GM21529 (cell line): Measurements from ENCODE around the gene COL20A1.

ENCODE experiments used
- ATAC-seq: cut with Tn5 transposase; IDR thresholded peaks from one replicate; pipeline ENCODE4 v1.9.1; 2021; ENCODE audit not compliant: unreplicated experiment

COL20A1 gene

DNA sequence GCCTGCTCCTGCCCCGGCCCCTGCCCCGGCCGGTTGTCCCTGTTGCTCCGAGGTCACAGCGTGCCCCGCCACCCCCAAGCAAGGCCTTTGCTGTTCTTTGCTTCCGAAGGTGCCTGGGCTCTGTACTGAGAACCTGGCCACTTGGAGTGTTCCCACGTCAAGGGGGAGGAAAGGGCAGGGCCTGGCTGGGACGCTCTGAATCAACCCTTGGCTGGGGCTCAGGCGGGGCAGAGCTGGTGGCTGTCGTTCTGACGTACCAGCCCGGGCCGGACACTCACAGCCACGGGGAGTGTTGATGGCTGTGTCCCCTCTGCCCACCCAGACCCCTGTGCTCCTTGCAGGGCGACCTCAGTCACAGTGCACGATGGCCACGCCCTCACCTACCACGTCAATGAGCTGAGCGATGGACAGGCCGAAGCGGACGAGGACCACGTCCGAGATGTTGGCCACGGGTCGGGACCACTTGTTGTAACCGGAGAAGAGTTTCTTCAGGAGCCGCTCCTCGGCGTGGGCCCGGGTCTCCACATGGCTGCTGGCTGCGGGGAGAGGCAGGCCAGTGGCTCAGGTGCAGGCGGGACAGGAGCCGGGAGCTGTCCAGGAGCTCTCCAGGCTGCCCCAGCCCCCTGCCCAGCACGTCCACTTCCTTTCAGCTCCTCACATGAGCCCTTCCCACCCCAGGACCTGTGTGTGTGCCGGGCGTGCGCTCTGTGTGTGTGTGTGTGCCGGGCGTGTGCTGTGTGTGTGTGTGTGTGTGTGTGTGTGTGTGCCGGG lies 66.4 kb downstream of the COL20A1 start:
- ATAC-seq: no peak

DNA sequence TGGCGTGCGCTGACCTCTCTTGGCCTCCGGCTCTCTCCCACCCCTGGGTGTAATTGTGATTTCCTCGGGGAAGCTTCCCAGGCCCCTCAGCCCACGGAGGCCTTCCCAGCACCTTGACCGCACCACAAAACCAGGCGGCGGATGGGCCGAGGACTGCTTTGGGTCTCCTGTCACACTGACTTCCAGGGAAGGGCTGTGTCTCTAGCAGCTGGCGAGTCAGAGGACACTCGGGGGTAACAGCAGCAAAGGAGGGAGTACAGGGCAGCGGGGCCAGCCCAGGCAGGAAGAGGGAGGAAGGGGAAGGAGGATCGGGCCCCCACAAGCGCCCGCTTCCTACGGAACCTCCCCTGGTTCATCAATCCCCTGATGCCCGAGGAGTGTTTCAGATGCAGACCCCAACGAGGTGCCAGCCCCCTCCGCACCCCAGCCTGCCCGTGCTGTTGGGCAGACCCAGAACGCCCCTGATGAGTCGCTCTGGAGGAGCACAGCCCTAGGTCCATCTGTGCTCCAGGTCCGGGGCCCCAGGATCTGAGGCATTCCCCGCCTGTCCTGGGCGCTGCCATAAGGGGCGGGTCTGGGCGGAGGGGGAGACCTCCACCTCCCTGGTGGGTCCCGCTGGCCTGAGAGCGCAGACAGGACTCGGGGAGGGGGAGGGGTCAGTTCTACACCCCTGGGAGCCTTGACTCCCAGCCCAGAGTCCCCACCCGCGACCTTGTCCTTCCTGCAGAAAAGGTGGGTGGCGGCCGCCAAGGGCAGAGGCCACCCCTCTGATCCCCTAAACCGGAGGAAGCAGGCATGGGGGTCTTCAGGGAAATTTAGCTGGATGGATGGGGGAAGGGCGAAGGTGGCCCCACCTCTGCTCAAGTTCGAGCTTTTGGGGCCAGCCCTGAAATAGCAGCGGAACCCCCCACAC lies 67.2 kb downstream of the COL20A1 start:
- ATAC-seq: no peak

DNA sequence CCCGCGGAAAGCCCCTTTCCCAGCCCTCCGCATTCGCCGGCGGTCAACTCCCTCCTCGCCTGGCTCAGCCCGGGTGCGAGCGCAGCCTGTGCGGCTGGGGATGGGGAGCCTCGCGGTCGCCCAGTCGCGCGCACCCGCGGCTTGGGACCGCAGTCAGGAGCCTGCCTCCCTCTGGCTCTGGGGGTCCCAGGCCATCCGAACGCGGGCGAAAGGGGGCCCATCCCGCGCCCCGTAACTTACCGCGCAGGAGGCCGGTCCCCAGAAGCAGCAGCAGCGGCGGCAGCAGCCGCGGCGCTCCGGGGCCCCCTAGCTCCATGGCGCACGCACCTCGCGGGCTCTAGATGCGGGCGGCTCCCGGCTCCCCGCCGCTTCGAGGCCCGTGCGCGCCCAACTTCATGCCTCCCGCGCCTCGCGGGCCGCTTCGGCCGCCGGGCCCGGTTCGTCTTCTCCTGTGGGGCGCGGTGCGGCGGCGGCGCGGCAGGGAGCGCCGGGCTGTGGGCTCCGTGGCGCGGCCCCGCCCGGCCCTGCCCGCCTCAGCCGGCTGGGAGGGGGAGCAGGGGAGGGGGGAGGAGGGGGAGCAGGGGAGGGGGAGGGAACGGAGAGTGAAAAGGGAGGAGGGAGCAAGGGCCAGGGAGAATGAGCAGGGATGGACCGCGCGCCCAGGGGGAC lies 68.0 kb downstream of the COL20A1 start, which contains the start of gene CHRNA4:
Gene CHRNA4, minus strand, starts transcription at position 500 of the 669 bp plus-strand sequence. Its CDS starts 184 bp downstream, at position 316.
- ATAC-seq: no peak

DNA sequence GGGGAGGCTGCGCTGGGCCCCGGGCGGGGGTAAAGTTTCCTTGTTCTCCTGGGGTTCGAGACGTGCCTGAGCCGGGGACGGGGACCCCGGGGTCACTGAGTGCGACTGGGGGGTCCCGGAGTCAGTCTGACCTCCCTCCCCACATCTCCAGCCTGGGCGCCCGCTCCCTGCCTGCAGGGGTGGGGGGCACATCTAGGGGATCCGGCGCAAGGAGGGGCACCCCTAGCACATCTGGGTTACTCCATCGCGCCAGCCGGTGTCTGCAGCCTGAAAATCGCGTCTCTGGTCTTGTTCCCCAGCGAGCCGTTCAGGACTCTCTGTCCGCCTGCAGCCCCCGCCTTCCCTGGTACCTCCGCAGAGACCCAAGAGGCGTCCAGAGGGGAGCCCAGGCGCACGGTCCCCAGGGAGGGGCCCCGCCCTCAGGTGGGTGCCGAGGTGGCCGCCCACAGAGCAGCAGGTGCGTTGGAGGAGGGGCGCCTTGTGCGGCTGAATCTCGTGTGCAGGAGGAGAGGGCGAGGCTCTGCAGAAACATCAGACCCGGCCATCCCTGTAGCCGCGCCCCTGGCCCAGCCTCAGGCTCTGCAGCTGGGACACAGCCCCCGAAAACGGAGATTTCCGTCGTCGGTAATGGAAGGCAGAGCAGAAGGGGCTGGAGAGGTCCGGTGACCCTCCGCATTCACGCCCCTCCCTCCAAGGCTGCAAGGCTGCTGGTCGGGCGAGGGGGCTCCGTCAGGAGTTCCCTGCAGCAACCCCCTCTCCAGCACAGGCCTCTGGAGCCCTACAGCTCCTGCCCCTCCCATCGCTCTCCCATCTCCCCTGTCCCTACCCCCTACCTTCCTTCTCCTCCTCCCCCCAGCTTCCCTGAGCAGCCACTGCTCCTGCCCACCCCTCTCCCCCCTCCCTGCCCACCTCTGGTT lies 68.8 kb downstream of the COL20A1 start:
- no peak for ATAC-seq

DNA sequence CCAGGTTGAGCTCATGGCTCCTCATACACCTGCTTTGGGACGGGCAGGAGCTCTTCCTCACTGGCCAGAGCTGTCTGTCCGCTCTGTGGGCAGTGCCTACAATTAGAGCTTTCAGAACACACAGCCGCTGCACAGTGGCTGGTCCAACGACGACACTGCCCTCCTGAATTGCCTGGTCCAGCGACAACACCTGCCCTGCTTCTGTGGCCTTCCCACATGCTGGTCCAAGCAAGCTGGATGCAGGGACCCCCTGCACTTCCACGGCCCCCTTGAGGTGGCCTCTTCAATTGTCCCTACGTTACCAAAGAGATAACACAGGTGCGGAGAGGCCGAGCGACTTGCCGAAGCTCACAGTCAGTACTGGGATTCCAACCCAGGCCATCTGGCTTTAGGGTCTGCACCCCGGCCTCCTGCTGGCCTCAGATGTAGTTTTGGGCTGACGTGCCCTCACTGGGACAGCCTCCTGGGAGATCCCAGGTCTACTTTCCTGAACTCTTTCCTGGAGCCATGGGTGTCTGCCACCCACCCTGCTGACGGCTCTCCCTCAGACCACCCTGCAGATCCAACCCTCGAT lies 69.5 kb downstream of the COL20A1 start:
- ATAC-seq: no peak

DNA sequence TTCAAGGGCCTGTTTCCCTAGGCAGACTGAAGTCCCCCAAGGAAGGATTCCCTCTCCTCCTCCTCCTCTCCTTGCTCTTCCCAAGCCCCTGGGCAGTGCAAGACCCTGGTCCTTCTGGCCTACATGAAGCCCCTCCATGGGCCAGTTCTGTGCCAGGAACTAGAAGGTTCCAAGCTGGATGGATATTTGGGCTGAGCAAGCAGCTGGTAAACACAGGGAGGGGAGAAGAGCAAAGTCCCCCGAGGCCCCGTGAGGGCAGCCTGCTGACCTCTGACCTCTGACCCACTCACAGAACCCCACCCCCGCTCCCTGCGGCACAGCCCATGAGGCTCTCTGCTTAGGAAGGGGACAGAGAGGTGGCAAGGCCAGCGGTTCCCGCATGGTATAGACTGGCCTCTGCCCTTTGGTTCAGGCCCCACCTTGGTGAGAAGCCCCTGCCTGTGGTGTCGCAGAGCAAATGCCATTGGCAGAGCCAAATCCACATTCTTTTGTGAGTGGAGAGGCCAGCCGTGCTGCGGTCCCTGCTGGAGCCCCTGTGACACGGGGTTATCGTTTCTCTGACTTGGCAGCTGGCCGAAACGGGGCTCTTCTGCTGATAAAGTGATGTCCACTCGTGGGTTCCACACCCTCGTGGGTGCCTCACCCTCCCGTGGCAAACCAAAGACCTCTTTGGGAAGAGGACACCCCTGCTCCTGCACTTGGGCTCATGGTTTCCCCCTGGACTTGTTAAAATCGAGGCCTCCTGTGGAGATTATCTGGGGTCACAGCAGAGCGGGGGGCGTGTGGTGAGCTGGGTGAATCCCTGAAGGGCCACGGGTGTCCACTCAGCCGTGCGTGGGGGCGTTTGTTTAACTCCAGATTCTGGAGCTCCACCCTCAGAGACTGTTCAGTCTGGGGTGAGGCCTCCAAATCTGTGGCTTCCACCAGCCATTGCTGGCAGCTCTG lies 70.3 kb downstream of the COL20A1 start:
- ATAC-seq: no peak

DNA sequence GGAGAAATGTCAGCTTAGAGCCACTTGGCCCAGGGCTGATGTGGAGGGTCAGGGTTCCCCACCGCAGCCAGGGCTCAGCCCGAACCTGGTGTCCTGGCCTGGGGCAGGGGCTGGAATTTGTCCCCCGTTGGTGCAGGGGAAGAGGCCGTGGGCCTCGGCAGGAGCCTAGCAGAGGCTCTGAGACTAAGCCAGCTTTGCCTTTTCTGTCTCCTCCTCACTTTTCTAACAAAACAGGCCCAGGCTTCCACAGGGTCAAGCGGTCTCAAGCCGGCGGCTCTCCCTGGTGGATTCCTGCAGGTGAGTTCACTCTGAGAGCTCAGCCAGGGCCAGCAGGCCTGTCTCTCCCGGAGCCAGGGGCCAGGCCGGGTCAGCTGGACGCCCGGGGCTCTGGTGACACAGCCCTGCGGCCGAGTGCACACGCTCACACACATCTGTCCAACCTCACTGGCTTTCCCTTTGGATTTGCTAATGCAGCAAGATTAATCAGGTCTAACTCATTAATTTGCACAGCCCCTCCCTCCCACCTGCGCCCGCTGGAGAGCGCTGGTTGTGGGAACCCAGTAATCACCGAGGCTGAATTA lies 71.1 kb downstream of the COL20A1 start:
- ATAC-seq: no peak

DNA sequence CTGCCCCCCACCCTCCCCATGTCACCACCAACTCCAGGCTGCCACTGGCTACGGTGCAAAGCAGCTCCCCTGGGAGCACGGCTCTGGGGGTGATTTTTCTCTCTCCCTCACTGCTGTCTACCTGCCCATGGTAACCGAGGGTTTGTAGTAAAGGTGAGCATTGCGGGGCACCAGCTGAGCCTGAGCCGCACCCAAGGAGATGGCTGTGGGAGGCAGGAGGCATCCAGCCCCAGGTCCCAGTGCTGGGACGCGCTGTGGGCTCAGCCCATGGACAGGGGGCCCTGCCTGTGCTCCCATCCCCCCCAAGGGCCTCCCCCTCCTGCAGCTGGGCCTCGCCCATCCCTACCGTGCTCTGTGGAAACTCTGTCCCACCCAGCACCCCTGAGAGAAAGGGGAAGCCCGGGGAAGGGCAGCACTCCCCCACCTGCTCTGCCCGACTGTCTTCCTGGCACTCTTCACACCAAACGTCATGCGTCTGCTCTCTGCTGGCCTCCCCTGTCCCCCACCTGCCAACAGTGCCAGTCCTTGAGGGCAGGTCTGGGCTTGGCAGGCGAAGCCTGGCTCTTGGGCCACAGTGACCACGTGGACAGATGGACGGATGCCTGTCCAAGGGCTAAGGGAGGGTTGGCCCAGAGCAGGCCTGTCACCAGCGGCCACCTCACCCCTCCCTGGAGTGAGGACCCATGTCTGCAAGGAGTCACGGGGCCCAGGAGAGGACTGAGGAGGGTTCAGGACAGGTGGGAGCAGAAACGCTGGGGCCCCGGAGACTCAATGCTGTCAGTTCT lies 72.0 kb downstream of the COL20A1 start:
- ATAC-seq: no peak

DNA sequence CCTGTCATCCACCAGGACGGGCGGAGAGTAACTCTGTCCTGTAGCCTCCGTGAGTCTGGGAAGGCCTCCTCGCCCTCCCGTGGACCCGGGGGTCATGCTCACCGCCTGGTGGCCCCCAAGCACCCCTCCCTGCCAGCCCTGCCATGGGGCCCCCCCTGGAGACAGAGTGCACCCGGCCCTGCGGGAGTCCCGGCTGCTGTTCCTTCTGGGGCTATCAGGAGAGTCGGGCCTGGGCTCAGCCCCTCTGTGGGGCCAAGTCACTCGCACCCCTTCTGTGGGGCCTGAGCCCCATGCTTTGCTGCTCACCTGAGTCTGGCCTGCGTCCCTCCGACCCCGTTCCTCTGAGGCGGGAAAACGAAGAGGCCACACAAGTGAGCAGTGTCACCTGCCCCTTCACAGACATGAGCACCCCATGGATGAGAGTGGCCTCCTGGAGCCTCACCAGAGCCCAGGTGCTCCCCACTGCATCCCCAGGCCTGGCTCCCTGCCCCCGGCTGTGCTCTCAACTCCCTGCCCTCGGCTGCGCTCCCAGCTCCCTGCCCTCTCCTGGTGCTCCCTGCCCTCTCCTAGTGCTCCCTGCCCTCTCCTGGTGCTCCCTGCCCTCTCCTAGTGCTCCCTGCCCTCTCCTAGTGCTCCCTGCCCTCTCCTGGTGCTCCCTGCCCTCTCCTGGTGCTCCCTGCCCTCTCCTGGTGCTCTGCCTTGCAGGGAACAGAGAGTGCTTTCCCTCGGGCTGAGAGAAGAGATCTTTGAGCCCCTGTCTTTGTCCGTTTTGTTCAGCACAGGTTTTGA lies 72.8 kb downstream of the COL20A1 start:
- no peak for ATAC-seq

DNA sequence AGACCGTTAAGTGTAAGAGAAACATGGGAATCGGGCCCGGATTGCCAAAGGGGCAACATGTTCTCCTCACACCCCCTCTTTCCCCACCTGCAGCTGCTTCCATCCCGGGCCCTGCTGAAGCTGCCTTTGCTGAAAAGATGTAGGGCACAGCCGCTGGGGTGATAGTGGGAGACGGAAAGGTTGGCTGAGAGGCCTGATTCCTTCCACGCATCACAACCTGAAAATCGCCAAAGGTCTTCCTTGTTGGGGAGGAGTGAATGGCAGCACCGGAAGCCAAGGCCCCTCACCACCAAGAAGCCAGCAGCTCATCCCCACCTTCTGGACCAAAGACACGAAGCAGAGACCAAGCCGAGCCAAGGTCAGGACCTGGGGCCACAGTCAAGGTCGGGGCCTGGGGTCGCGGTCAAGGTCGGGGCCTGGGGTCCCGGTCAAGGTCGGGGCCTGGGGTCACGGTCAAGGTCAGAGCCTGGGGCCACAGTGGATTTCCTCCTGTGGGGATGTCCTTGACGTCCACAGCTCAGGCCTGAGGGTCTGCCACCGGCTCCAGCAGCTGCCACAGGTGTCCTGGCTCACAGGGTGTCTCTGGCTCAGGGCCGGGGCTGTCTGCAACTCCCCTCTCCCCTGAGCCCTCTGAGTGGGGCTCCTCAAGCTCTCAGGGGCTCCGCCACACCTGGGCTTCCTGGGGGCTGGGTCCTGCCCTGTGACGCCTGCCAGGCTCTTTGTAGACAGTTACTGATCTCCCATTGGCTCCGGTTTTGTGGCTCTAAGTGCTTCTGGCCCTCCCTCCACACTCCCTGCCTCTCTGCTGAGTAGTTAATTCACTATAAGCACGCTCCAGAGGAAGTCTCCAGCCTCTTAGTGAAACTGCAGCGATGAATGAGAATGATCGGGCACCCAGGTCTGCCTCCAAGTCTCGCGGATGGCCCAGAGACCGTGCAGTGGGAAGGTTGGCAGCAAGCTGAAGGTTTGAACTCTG lies 73.7 kb downstream of the COL20A1 start:
- ATAC-seq: no peak

DNA sequence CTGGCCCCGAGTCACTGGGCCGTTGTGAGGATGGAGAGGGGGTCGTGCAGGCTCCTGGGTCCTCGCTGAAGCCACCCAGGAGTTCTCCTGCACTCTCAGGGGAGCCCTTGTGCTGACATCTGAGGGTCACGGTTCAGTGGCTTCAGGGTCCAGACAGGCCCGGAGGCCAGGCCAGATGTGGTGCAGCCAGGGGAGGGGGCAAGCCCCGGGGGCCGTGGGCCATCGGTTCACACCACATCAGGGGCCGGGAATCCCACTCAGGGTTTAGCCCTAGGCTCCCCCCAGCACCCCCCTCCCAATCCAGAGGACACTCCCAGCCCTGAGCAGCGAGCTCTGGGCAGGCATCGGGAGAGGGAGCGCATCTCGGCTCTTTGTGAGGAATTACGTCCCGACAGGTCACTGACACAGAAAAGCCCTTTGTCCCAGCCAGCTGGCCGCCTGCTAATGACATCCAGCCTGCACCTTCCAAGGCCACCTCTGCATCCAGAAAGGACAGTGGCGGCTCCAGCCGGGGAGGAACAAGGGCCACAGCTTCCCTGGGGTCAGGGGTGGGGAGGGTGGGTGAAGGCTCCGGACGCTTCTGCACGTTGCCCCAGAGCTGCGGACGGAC lies 74.6 kb downstream of the COL20A1 start:
- ATAC-seq: no peak

DNA sequence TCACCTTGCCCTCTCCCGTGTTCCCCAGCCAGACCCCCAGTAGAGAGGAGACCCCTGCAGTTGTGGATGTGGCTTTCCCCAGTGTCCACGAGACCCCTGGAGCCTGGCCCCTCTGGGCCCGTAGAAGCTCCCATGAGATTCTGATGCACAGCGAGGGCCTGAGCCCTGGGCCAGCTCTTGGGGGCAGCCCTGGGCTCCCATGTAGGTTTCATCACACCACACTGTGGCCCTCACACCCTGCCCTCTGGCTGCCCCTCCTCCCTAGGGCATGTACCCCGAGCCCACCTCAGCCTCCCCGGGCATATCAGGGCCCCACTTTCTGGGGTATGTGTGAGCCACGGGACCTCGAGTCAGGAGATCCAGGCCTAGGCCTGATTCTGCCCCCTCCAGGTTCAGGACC lies 75.2 kb downstream of the COL20A1 start:
- no peak for ATAC-seq

DNA sequence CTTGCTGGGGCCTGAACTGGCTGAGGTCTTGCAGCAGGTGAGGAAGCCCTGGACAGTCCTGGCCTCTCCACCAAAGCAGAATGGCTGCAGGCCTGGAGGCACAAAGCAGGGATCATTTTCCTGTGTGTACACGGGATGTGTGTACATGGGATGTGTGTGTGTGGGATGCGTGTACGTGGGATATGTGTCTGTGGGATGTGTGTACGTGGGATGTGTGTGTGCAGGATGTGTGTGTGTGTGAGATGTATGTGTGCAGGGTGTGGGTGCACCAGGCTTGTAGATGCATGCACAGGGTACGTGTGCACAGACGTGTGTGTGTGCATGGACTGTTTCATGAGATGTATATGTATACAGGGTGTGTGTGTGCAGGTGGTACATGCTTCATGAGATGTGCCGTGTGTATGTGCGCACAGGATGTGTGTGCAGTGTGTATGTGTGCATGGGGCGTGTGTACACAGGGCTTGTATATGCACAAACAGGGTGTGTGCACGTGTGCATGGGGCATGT lies 76.1 kb downstream of the COL20A1 start:
- no peak for ATAC-seq

DNA sequence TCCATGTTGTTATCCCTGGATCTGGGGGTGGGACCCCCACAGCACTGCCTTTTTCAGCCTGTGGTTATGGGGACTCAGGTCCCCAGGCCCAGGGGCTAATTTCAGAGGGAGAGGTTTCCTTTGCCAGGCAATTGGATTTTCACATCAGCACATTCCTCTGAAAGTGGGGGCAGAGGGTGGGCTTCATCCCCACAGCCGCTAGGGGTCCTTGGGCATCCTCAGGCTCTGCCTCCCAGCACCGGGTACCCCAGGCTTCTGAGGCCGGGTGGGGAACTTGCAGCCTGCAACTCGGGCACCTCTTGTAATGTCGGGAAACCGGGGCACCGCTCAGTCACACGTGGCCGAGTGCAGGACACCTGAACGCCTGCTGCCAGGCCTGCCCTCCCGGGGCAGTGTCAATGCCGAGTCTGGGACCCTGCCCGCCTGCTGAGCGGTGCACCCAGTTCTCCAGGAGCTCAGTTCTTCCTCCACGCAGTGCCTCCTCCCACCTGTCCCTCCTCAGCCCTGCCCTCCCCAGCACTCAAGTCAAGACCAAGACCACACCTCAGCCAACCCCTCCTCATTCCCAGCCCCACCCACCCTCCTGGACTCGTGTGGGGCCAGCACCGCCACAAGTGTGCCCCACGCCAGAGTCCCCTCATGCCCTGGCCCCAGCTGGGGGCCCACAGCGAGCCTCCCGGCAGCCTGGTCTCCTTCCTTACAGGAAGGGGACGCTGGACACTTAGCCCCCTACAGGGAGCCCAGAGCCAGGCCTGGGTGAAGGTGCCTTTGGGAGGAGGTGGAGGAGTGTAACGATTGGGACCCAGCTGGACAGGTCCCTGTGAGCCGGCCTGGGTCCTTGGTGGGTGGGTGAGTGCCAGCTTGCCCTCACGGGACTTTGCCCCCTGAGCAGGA lies 77.0 kb downstream of the COL20A1 start:
- no peak for ATAC-seq
